Ovary (tissue), 9 donors: Measurements from ENCODE around the gene TM9SF1. TPM values are rescaled to one million over a fixed set of nuclear protein-coding genes. Genes with fewer than 3 reads are reported as not detected.

Experiments
- DNase-seq, 5 donors: peaks; one replicate each; pipeline ENCODE4 v3.0.0-alpha.2; 2019 to 2020
- H3K27ac ChIP-seq, 2 donors: fragments of 200-600 bp; one replicate each; pipeline versions ENCODE4 v1.5.1 to v1.8.0; 2019 to 2022
- H3K27me3 ChIP-seq: fragments of 200-600 bp; one replicate; pipeline ENCODE4 v1.8.0; 2022
- H3K36me3 ChIP-seq: fragments of 200-600 bp; sonication (generic); one replicate; pipeline ENCODE4 v1.5.1; 2019
- H3K4me1 ChIP-seq: one replicate; pipeline ENCODE4 v1.8.1; 2013; ENCODE audit warnings: mild to moderate bottlenecking, moderate library complexity; ENCODE audit not compliant: insufficient read depth
- H3K4me3 ChIP-seq: fragments of 200-600 bp; sonication (generic); one replicate; pipeline ENCODE4 v1.5.1; 2017
- H3K9me3 ChIP-seq, 2 donors: fragments of 200-600 bp in 1 of 2; sonication (generic) in 1 of 2; one replicate each; pipeline versions ENCODE4 v1.5.1 to v1.8.1; 2013 to 2019; ENCODE audit warnings: mild to moderate bottlenecking in 1 of 2, moderate library complexity in 1 of 2
- CTCF ChIP-seq, 3 donors: fragments of 450-650 bp in 2 of 3; fragments of 200-600 bp in 1 of 3; IDR thresholded peaks; one replicate each; pipeline versions ENCODE4 v1.5.1 to v1.8.0; 2016 to 2022; ENCODE audit warnings: antibody characterized with exemption in 3 of 3, mild to moderate bottlenecking in 1 of 3
- EP300 ChIP-seq: sonication (generic); formaldehyde crosslinking; IDR thresholded peaks from one replicate; pipeline ENCODE4 v1.6.1; 2017; ENCODE audit warnings: antibody characterized with exemption
- POLR2A ChIP-seq: fragments of 450-650 bp; IDR thresholded peaks from one replicate; pipeline ENCODE4 v1.6.1; 2017; ENCODE audit warnings: antibody characterized with exemption, mild to moderate bottlenecking, moderate library complexity
- WGBS, 3 donors: extraction: QIAGEN DNeasy Blood & Tissue Kit in 1 of 3; methylation state at CpG; one replicate each; pipeline versions ENCODE4 v1.1.5 to v1.1.7; 2013 to 2017; 5-methylcytosine and 5-hydroxymethylcytosine counted together
- intact Hi-C, 4 donors: fragments of 100-400 bp; cut with DNase I; formaldehyde crosslinking; loops; one replicate each; pipeline versions ENCODE4 v1.11.0 to v1.15.1; 2022 to 2023
- polyA plus RNA-seq, 2 donors: library from polyadenylated mRNA; stranded (reverse); fragments of 200-250 nt in 1 of 2; fragments of 350-450 nt in 1 of 2; fragmentation: Illumina TruSeq in 1 of 2; extraction: RNeasy Lipid Tissue Mini Kit (QIAGEN cat#74804) in 1 of 2; gene quantifications; one replicate each; pipeline ENCODE4 v1.2.3, GENCODE V29; 2013 to 2014
- total RNA-seq, 7 donors: library from RNA; depleted of rRNA in 2 of 7; stranded (reverse); fragments of >200 nt in 2 of 7; fragmentation: NEBNext Ultra II Directional in 3 of 7; extraction: Animal tissue kit (Norgen Biotek cat#: 25700) in 3 of 7; gene quantifications; one replicate each; pipeline versions ENCODE4 v1.1.0 to v1.2.4, GENCODE V29; 2016 to 2023
- donor health status: DM: no; HTN: no; CAD: no; lungs with moderate emphysema.
- donor health status: DM: no; HTN: no; CAD: no.
- donor health status: Bipolar disorder and iron deficiency.
- donor health status: DM: yes; HTN: yes; CAD: no.
- donor health status: DM: no; HTN: no; CAD: no.
- donor health status: DM: yes; HTN: yes; CAD: no.

TM9SF1 gene
- total and polyA plus RNA-seq, 9 donors = 32.3 to 65.6 (median 44.9) TPM

DNA sequence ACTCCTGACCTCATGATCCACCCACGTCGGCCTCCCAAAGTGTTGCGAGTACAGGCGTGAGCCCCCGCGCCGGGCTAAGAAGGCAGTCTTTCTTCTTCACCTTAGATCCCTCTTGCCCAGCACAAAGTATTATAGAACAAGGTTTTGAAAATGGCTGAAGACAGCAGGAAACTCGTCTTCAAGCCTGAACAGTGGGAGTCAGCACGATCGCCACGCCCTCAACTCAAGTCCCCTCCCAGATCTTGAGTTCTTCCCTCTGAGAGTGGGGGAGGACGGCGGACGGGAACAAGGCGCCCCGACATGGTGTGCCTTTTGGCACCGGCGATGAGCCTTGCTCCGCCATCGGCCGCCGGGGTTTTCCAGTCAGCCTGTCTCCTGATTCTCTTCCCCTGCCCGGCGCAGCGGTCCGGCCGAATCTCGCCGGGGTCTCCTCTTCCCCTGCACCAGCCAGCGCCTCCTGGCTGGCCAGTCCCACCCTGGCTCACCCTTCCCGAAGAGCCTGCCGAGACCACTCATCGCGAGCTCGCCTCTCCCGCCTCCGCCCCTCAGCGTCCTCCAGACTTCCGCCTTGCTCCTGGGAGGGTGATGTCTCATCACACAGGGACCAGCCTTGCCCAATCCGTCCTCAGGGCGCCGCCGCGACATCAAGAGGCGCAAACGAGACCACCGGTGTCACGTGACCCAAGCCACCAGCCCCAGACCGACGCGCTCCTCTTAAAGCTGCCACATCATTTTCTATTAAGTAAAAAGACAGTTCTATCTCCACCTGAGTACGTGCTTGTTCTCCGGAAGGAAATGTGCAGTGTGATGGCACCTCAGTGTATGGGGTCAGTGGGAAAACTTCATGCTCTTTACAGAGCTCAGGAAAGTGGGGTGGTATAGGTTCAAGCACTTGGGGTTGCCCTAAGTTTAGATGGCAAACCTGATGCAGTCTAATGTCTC is 18.0 kb upstream of the TM9SF1 start, which contains the start of gene CHMP4A:
Gene CHMP4A, minus strand, starts transcription at position 565 of the 942 bp plus-strand sequence. Its CDS starts 49 bp downstream, at position 516.
- Histone ChIP-seq H3K27me3 (no peaks in the 10 kb centered on the region), H3K27ac (peak within 1 kb of the TSS; percentile 86 to 90), H3K4me3 (peak within 1 kb of the TSS; percentile 49), H3K36me3 (no peaks in the 10 kb centered on the region), H3K4me1 (peaks cover 2% of the 10 kb centered on the region), H3K9me3 (no peaks in the 10 kb centered on the region)
- 0 to 1% (median 1%) methylated on average over 53 of the region's 53 CpGs for WGBS, 3 donors
- DNase-seq = peak; percentile 92 to 96 (median 95)
- peak in 1 of 3 donors; percentile 22 for TF ChIP-seq CTCF (IDR thresholded peaks at IDR 0.05)
- TF ChIP-seq EP300 = no peak
- peak; percentile 92 for TF ChIP-seq POLR2A
- intact Hi-C loops = no loop called here

DNA sequence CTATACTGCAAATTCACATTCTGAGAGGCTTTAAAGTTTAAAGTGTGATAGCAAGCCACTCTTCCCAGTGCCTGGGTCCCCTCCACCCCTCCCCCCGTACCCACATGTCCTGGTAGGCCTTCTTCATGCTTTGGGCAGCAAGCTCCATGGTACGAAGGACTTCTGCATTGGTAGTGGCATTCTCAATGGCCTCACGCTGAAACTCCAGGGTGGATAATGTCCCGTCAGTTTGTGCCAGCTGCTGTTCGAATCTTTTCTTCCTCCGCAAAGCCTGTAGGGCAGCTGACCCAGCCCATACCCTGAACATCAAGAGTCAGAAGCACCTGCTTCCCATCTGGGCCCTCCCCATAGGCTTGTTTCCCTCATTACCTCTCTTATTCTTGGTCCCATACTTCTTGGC is 16.1 kb upstream of the TM9SF1 start:
- WGBS, 3 donors = 94 to 96% (median 94%) methylated on average over 6 of the region's 6 CpGs
- peak in 1 of 5 donors; percentile 31 for DNase-seq
- intact Hi-C loops = no loop called here
- TF ChIP-seq EP300 (no peak), POLR2A (no peak), CTCF (IDR thresholded peaks at IDR 0.05) (no peak)
- Histone ChIP-seq H3K9me3 (no peaks in the 10 kb centered on the region), H3K4me3 (no peak overlapping the region), H3K27me3 (no peaks in the 10 kb centered on the region), H3K36me3 (no peaks in the 10 kb centered on the region), H3K27ac (no peak overlapping the region), H3K4me1 (peaks cover 2% of the 10 kb centered on the region)

DNA sequence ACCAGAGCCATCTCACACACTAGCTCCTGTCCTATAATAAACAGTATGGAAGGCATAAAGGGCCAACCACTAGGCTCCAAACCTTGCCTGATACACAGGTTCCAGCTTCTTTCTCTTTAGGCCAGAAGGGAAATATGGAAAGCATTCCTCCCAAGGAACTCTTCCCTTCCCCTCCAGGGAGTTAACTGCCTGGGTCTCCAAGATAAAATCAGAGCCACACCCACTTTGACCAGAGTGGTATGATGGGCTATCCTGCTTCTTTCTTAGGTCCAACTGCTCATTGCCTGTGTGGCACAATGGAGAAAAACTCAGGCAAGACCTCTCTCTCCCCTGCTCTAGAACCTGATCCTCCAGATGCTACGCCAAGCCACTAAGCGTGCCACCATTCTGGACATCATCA is 12.4 kb upstream of the TM9SF1 start:
- no peak for DNase-seq
- Histone ChIP-seq H3K27ac (no peak overlapping the region), H3K27me3 (no peaks in the 10 kb centered on the region), H3K36me3 (no peaks in the 10 kb centered on the region), H3K4me3 (no peak overlapping the region), H3K9me3 (no peaks in the 10 kb centered on the region), H3K4me1 (no peaks in the 10 kb centered on the region)
- TF ChIP-seq CTCF (IDR thresholded peaks at IDR 0.05) (no peak), EP300 (no peak), POLR2A (no peak)
- intact Hi-C loops = no loop called here
- whole genome bisulfite sequencing, 3 donors = 96 to 100% (median 100%) methylated on average over 2 of the region's 2 CpGs

DNA sequence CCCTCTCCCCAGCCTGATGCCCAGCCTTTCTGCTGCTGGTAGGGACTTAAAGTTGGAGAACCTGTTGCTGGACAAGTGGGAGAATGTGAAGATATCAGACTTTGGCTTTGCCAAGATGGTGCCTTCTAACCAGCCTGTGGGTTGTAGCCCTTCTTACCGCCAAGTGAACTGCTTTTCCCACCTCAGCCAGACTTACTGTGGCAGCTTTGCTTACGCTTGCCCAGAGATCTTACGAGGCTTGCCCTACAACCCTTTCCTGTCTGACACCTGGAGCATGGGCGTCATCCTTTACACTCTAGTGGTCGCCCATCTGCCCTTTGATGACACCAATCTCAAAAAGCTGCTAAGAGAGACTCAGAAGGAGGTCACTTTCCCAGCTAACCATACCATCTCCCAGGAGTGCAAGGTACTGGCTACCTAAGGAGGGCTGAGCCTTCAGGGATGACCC is 11.9 kb upstream of the TM9SF1 start:
- Histone ChIP-seq H3K4me3 (no peak overlapping the region), H3K27me3 (no peaks in the 10 kb centered on the region), H3K9me3 (no peaks in the 10 kb centered on the region), H3K36me3 (no peaks in the 10 kb centered on the region), H3K27ac (no peak overlapping the region), H3K4me1 (no peaks in the 10 kb centered on the region)
- no peak for TF ChIP-seq POLR2A
- no peak for TF ChIP-seq EP300
- no peak for TF ChIP-seq CTCF (IDR thresholded peaks at IDR 0.05)
- 92 to 97% (median 95%) methylated on average over 5 of the region's 5 CpGs for WGBS, 3 donors
- no peak for DNase-seq
- intact Hi-C loops = no loop called here
